Hematopoietic multipotent progenitor cell treated with erythropoietin and hydrocortisone succinate and interleukin-3 and kit ligand, for 4 days (in vitro differentiated cells): Measurements from ENCODE around the gene DGKB.
"Not testable (repeated sequence)": the region's sequence is repeated elsewhere in the genome, so short reads cannot be mapped to it uniquely, and the experiment has no call there.

Source experiments
- DNase-seq: peaks from one replicate; pipeline ENCODE4 v3.0.0-alpha.2; 2015

DGKB gene

GRCh38 chr7:14552060-14552459, 350.5 kb downstream of the DGKB start:
- DNase-seq: no peak

- no peak for DNase-seq
These were observed 351.2 kb downstream of the DGKB start for GRCh38 chr7:14551310-14551709.

DNA sequence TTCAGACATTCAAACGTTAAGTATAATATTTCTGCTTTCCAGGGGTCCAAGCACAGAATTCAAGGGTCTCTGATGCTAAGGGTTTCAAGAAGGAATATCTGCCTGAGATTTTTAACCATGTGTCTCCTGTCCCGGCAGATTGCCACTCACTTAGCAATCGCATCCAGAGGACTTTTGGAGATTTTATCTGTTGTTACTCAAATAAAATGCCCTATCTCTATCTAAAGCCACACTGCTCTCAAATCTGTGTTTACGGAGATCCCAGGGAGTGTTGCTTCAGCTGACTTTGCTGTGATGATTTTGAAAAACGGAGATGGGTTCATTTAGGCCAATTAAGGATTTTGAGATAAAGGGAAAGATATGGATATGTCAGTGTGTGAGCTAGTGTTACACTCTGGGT, 359.9 kb downstream of the DGKB start:
- DNase-seq: no peak

DNA sequence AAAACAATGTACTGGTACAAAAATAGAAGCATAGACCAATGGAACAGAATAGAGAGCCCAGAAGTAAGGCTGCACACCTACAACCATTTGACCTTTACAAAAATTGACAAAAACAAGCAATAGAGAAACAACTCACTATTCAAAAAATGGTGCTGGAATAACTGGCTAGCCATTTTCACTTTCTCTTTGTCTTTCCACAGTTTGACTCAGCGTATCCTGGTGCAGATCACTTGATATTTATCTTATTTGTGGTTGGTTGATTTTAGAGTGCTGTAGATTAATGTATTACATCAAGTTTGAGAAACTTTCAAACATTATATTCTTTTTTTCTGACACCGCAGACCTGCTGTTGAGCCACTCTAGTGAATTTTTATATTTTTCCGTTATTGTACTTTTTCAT, 381.4 kb downstream of the DGKB start:
- no peak for DNase-seq

- no peak for DNase-seq
These were observed 392.3 kb downstream of the DGKB start for GRCh38 chr7:14510268-14510667.

- DNase-seq: no peak
These were observed 394.9 kb downstream of the DGKB start for GRCh38 chr7:14507617-14508016.

- DNase-seq: no peak
These were observed 396.6 kb downstream of the DGKB start for GRCh38 chr7:14505906-14506305.

- no peak for DNase-seq
These were observed 398.4 kb downstream of the DGKB start for GRCh38 chr7:14504134-14504533.

DNA sequence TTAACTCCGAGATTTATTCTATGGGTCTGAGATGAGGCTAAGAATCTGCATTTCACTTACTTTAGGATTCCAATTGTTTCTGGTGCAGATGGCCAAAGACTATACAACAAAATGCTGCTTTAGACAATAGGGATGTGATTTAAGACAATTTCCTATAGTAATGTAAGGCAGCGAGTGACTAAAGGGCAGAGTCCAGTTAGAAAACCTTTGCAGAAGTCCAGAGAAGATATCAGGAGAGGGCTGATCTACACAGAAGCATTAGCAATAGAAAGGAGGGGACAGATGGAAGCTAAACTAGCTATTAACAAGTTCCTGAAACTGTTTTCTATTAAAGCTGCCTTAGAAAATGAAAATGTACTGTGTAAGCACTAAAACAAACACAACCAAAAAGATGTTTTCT, 398.9 kb downstream of the DGKB start:
- DNase-seq: no peak

GRCh38 chr7:14501436-14501835, 401.1 kb downstream of the DGKB start:
- DNase-seq: no peak

DNA sequence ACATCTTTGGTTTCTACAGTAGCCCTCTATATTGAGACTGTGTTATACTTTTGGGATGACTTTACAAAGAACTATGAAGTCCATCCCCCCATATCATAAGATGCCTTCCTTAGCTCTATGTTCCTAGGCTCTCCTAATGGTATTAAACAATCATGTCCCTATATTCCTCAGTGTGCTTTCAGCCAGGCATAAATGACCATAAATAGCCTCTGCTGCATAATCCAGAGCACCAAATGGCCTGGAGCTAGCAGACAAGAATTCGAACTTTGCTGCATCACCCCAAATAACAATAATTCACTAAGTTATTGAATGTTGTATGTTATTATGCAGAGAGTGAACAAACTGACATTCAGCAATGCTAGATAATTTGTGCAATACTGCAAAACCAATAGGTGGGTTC, 405.2 kb downstream of the DGKB start:
- DNase-seq: no peak

- DNase-seq: no peak
These were observed 406.9 kb downstream of the DGKB start for GRCh38 chr7:14495633-14496032.

DNA sequence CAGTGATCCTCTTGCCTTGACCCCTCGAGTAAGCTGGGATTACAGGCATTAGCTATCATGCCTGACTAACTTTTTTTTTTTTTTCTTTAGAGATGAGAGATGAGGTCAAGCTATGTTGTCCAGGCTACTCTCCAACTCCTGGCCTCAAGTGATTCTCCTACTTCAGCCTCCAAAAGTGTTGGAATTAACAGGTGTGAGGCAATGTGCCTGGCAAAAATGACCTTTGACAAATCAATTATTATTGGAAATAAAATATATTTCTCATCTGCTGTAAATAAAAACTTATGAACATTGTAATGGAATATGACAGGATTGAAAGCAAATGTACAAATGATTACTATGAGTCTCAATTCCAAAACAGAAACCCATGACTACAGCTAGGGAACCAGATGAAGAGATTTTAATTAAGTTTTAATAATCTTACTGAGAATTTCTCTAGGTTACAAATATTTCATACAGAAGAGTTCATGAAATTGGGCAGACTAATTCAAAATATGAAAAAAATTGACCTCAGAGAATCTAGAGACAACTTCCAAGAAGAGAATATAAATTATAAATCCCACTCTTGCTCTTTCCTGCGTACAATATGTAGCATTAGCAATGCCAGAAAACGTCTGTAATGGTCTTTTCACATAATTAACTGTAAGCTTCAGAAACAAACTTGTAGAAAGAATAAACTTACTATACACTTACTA, 414.7 kb downstream of the DGKB start:
- DNase-seq: no peak

DNA sequence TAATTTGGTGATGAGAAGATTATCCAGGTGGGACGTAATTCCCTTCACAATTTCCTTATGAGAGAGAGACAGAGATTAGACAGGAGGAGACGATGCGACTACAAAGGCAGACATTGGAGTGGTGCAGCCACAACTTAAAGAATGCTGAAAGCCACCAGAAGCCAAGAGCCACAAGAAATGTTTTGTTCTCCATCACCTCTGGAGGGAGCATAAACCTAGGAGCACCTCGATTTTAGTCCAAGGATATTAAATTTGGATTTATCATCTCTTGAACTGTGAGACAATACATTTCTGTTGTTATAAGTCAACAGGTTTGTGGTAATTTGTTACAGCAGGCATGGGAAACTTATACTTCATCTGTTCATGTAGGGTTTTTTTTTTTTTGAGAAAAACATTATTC, 418.9 kb downstream of the DGKB start:
- no peak for DNase-seq

DNA sequence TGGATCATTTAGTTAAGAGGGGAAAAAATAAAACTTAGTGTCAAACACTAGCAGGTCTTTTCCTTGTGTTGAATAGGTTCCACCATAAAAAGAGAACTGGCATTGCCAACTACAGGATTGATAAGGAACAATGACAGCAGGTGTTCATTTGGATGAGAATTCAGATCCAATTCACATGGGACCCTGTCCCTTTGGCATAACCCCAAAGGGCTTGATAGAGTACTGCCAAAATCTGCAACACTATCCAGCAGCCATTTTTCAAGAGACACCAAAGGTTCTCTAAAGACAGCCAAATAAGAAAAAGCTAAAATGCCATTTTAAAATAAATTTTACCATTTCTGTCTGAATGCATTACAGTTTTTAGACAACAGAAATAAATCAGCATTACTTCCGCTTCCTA, 422.3 kb downstream of the DGKB start:
- DNase-seq: no peak

DNA sequence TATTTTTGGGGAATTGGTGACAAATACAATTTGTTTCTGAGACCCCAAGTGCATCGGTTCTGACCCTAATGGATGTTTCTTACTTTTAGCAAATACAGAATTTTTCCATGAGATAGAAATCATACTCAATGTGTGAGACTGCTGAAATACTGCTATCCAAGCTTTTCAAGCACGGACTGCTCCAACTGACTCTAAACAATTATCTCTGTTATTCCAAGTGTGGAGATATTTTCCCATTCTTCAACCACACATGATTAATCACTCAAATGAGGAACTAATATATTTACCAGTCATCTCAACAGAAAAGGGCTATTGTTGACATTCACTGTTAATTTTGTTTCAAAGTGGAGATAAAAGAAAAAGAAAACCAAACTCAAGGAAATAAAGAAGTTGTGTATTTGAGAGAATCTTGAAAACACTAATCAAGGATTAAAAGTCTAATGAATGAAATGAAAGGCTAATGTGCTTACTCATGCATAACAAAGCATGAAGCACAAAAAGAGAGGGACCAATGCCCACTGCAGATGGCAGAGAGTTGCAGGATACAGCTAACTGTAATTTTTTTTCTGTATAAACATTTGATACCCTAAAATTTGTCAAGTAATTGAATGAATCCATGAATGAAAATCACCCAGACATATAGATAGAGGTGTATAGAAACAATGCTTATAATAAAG, 423.6 kb downstream of the DGKB start:
- DNase-seq: no peak

GRCh38 chr7:14461716-14462115, 440.8 kb downstream of the DGKB start:
- DNase-seq: not testable (repeated sequence)

- not testable (repeated sequence) for DNase-seq
These were observed 443.7 kb downstream of the DGKB start for GRCh38 chr7:14458846-14459245.

- DNase-seq: peak; percentile 81
These were observed 444.7 kb downstream of the DGKB start for GRCh38 chr7:14457568-14458453.

- DNase-seq: no peak
These were observed 453.3 kb downstream of the DGKB start for GRCh38 chr7:14449291-14449690.

GRCh38 chr7:14446829-14447228, 455.7 kb downstream of the DGKB start:
- no peak for DNase-seq

DNA sequence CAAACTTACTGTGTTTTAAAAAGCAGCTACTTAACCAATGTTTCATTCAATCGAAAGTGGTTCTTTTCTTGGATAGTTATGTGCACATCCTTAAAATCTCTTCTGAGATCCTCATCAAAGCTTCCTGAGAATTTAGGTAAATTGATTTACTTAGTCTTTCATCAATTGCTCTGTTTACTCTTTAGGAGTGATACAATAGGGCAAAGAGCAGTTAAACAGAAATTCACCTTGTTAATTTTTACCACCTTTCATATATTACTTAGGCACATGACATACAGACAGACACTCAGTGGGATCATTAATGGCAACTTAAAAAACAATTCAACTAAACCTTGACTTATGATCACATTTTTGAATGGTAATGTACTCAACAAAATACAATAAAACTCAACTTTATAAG, 456.3 kb downstream of the DGKB start:
- DNase-seq: no peak

GRCh38 chr7:14438366-14438765, 464.2 kb downstream of the DGKB start:
- no peak for DNase-seq

DNA sequence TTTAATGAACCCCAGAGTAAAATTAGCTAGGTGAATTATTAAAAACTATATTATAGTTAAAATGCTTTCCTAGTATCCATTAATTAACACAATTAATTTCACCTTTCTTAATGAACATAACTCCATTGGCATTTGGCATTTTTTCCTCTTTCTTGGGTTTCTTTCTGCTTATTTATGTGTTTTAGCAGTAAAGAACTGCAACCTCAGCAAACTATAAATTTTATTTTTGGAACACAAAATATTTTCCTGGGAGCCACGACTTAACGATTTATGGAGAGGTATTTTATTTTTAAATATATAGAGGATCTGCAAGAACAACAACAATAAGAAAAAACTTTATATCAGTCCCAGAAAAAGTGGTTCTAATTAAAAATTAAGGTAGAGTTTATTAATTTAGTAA, 465.7 kb downstream of the DGKB start:
- DNase-seq: no peak
